ENCODE measurements around the gene PLK3. TPM values are rescaled to one million over a fixed set of nuclear protein-coding genes. Genes with fewer than 3 reads are reported as not detected.

The PLK3 gene
- total RNA-seq, 1 donor = 44.0 TPM

- no peak for DNase-seq (ENCODE audit: low read depth)
- H3K4me3 ChIP-seq (ENCODE audit: low read depth, low read length) = no peak overlapping the region
- no peak for TF ChIP-seq CTCF (IDR thresholded peaks at IDR 0.05; ENCODE audit: insufficient read depth, low read depth, low read length)
Observed at GRCh38 chr1:44846985-44847384, 46.8 kb downstream of the PLK3 start.

GRCh38 chr1:44847845-44848244 is 47.7 kb downstream of the PLK3 start:
- H3K4me3 ChIP-seq (ENCODE audit: low read depth, low read length) = no peak overlapping the region
- DNase-seq (ENCODE audit: low read depth) = no peak
- no peak for TF ChIP-seq CTCF (IDR thresholded peaks at IDR 0.05; ENCODE audit: insufficient read depth, low read depth, low read length)

- DNase-seq (ENCODE audit: low read depth) = no peak
- no peak overlapping the region for H3K4me3 ChIP-seq (ENCODE audit: low read depth, low read length)
- no peak for TF ChIP-seq CTCF (IDR thresholded peaks at IDR 0.05; ENCODE audit: insufficient read depth, low read depth, low read length)
Observed at GRCh38 chr1:44848456-44849181, 48.4 kb downstream of the PLK3 start.

GRCh38 chr1:44849575-44850132 is 49.5 kb downstream of the PLK3 start:
- no peak for DNase-seq (ENCODE audit: low read depth)
- TF ChIP-seq CTCF (IDR thresholded peaks at IDR 0.05; ENCODE audit: insufficient read depth, low read depth, low read length) = no peak
- H3K4me3 ChIP-seq (ENCODE audit: low read depth, low read length) = no peak overlapping the region

- DNase-seq (ENCODE audit: low read depth) = no peak
- no peak for TF ChIP-seq CTCF (IDR thresholded peaks at IDR 0.05; ENCODE audit: insufficient read depth, low read depth, low read length)
- no peak overlapping the region for H3K4me3 ChIP-seq (ENCODE audit: low read depth, low read length)
Observed at GRCh38 chr1:44851308-44851707, 51.1 kb downstream of the PLK3 start.

GRCh38 chr1:44853201-44853600 is 53.0 kb downstream of the PLK3 start:
- DNase-seq (ENCODE audit: low read depth) = no peak
- H3K4me3 ChIP-seq (ENCODE audit: low read depth, low read length) = no peak overlapping the region
- no peak for TF ChIP-seq CTCF (IDR thresholded peaks at IDR 0.05; ENCODE audit: insufficient read depth, low read depth, low read length)

All from fibroblast of villous mesenchyme (primary cell).